CD14-positive monocyte (primary cell): ENCODE results near the gene CNOT1. TPM values are rescaled to one million over a fixed set of nuclear protein-coding genes. Genes with fewer than 3 reads are reported as not detected.

ENCODE experiments used
- DNase-seq, 3 donors: peaks; one replicate each; pipeline ENCODE4 v3.0.0-alpha.2; 2011 to 2022
- H2AFZ ChIP-seq: 2 replicates; pipeline ENCODE4 v1.6.0; 2012; ENCODE audit warnings: mild to moderate bottlenecking, low read depth, low read length, inconsistent platforms; ENCODE audit not compliant: insufficient read depth, poor library complexity, severe bottlenecking
- H3K27ac ChIP-seq, 2 donors: 1 replicate in 1 of 2; 2 replicates in 1 of 2; pipeline ENCODE4 v1.5.1; 2012 to 2013; ENCODE audit warnings: low read length in 2 of 2, control low read depth in 1 of 2, inconsistent platforms in 1 of 2, low read depth in 1 of 2, mild to moderate bottlenecking in 1 of 2
- H3K27me3 ChIP-seq, 2 donors: one replicate each; pipeline versions ENCODE4 v1.6.0 to v1.6.1; 2011 to 2013; ENCODE audit warnings: low read length in 2 of 2; ENCODE audit not compliant: control insufficient read depth in 2 of 2, insufficient read depth in 2 of 2
- H3K36me3 ChIP-seq, 2 donors: replicated peaks in 1 of 2; 1 replicate in 1 of 2; 2 replicates in 1 of 2; pipeline versions ENCODE4 v1.5.1 to v1.6.1; 2012 to 2013; ENCODE audit warnings: low read length in 2 of 2, control low read depth in 1 of 2, inconsistent platforms in 1 of 2, mild to moderate bottlenecking in 1 of 2; ENCODE audit not compliant: insufficient read depth in 2 of 2, control insufficient read depth in 1 of 2
- H3K4me1 ChIP-seq, 2 donors: 1 replicate in 1 of 2; 2 replicates in 1 of 2; pipeline versions ENCODE4 v1.5.1 to v1.6.1; 2012 to 2013; ENCODE audit warnings: low read length in 2 of 2, control low read depth in 1 of 2, inconsistent platforms in 1 of 2, mild to moderate bottlenecking in 1 of 2, moderate library complexity in 1 of 2; ENCODE audit not compliant: insufficient read depth in 2 of 2, control insufficient read depth in 1 of 2
- H3K4me2 ChIP-seq: replicated peaks from 2 replicates; pipeline ENCODE3; 2012; ENCODE audit warnings: low read length, moderate library complexity, mild to moderate bottlenecking; ENCODE audit not compliant: poor library complexity, severe bottlenecking; ENCODE audit errors: extremely low read depth
- H3K4me3 ChIP-seq, 3 experiments: fragments of 200-600 bp in 1 of 3; sonication (generic) in 1 of 3; replicated peaks in 1 of 3; 1 replicate in 2 of 3; 2 replicates in 1 of 3; pipeline ENCODE4 v1.5.1; 2011 to 2013; ENCODE audit warnings: low read length in 3 of 3, mild to moderate bottlenecking in 3 of 3, control low read depth in 2 of 3, low read depth in 2 of 3, inconsistent platforms in 1 of 3, moderate library complexity in 1 of 3
- H3K79me2 ChIP-seq: 2 replicates; pipeline ENCODE4 v1.6.0; 2012; ENCODE audit warnings: mild to moderate bottlenecking, control low read depth, inconsistent platforms, low read length, moderate library complexity; ENCODE audit not compliant: insufficient read depth
- H3K9ac ChIP-seq: 2 replicates; pipeline ENCODE4 v1.6.0; 2017; ENCODE audit warnings: low read length, mild to moderate bottlenecking; ENCODE audit not compliant: insufficient read depth, poor library complexity, severe bottlenecking
- H3K9me3 ChIP-seq, 2 donors: replicated peaks in 1 of 2; 1 replicate in 1 of 2; 2 replicates in 1 of 2; pipeline versions ENCODE4 v1.5.1 to v1.6.1; 2012 to 2013; ENCODE audit warnings: low read length in 2 of 2, control low read depth in 1 of 2; ENCODE audit not compliant: control insufficient read depth in 1 of 2, insufficient read depth in 1 of 2
- H4K20me1 ChIP-seq: 2 replicates; pipeline ENCODE4 v1.6.0; 2012; ENCODE audit warnings: mild to moderate bottlenecking, low read length, control low read depth, moderate library complexity; ENCODE audit not compliant: insufficient read depth
- H3K27ac Mint-ChIP-seq, 7 donors: one replicate each; pipeline ENCODE4 v1.8.0; 2020; ENCODE audit warnings: mild to moderate bottlenecking in 7 of 7, mixed read lengths in 7 of 7, moderate library complexity in 6 of 7, inconsistent platforms in 2 of 7
- H3K27me3 Mint-ChIP-seq, 3 donors: one replicate each; pipeline ENCODE4 v1.8.0; 2021 to 2022; ENCODE audit warnings: low read depth in 3 of 3, mild to moderate bottlenecking in 3 of 3, mixed read lengths in 3 of 3, moderate library complexity in 3 of 3, inconsistent platforms in 1 of 3
- H3K36me3 Mint-ChIP-seq, 2 donors: one replicate each; pipeline ENCODE4 v1.8.0; 2020; ENCODE audit warnings: mixed read lengths in 2 of 2, inconsistent platforms in 1 of 2, mild to moderate bottlenecking in 1 of 2
- H3K4me1 Mint-ChIP-seq: one replicate; pipeline ENCODE4 v1.8.0; 2020; ENCODE audit warnings: mild to moderate bottlenecking, mixed read lengths
- H3K4me3 Mint-ChIP-seq, 2 donors: one replicate each; pipeline ENCODE4 v1.8.0; 2020; ENCODE audit warnings: mild to moderate bottlenecking in 2 of 2, mixed read lengths in 2 of 2, moderate library complexity in 1 of 2
- H3K9me3 Mint-ChIP-seq, 7 donors: one replicate each; pipeline ENCODE4 v1.8.0; 2020 to 2022; ENCODE audit warnings: mixed read lengths in 7 of 7, mild to moderate bottlenecking in 6 of 7, moderate library complexity in 6 of 7, inconsistent platforms in 2 of 7
- WGBS: methylation state at CpG from one replicate; pipeline ENCODE4 v1.1.5; 2013; ENCODE audit warnings: missing lambda C conversion rate; ENCODE audit not compliant: insufficient coverage; 5-methylcytosine and 5-hydroxymethylcytosine counted together
- intact Hi-C, 2 donors: fragments of 100-400 bp; cut with micrococcal nuclease; formaldehyde crosslinking; loops; one replicate each; pipeline versions ENCODE4 v1.15.0 to v1.15.1; 2023
- polyA plus RNA-seq, 3 donors: library from polyadenylated mRNA; depleted of rRNA in 1 of 3; unstranded in 2 of 3; stranded (reverse) in 1 of 3; fragments of 300-500 nt in 2 of 3; fragments of >200 nt in 1 of 3; fragmentation: Illumina TruSeq in 2 of 3; gene quantifications; 1 replicate in 2 of 3; 2 replicates in 1 of 3; pipeline ENCODE4 v1.2.3, GENCODE V29; 2012 to 2021
- TF ChIP-seq, protein P1 (sequence below): fragments of 200-600 bp; IDR thresholded peaks from one replicate; pipeline ENCODE4 v1.8.0; 2022; ENCODE audit warnings: antibody characterized with exemption, mild to moderate bottlenecking

Gene CNOT1
- polyA plus RNA-seq, 3 donors, result 50.8 to 182 (median 60.8) TPM

DNA sequence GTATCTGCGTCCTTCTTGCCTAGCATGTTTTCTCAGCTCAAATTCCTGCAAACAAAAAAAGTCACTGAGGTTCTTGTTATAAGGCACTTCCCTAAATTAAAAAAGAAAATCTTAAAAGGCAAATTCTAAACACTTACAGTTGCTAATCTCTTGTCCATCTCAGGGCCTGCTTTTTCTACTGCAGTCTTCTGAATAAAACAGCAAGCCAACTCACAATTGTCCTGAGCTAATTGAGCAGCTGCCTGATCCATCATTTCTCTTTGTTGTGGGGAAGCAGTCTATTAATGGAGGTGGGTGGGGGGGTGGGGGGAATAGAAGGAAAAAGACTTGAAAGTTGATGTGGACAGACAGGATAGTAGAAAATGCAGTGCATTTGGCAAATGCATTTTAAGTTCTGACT, 87.3 kb downstream of the CNOT1 start:
- no peaks in the 10 kb centered on the region for H3K9me3 Mint-ChIP-seq
- Histone ChIP-seq H3K9me3 (no peaks in the 10 kb centered on the region), H3K36me3 (peaks cover 99 to 100% of the 10 kb centered on the region in 2 donors), H3K27ac (no peak overlapping the region), H3K4me2 (no peak overlapping the region), H3K79me2 (no peaks in the 10 kb centered on the region), H3K9ac (no peak overlapping the region), H3K4me3 (no peak overlapping the region), H3K27me3 (no peaks in the 10 kb centered on the region), H2AFZ (no peak overlapping the region), H3K4me1 (no peaks in the 10 kb centered on the region), H4K20me1 (peaks cover 44% of the 10 kb centered on the region)
- WGBS, result 100% methylated on average over 1 of the region's 1 CpG
- H3K4me1 Mint-ChIP-seq, result no peaks in the 10 kb centered on the region
- intact Hi-C loops, result loop anchor here in 1 of 2 donors (5.0 kb wide), 1 partner anchor 40 kb away; no protein-coding TSS in a partner anchor
- peaks cover 92 to 98% of the 10 kb centered on the region in 2 donors for H3K36me3 Mint-ChIP-seq
- H3K27ac Mint-ChIP-seq, result no peak overlapping the region
- H3K4me3 Mint-ChIP-seq, result no peak overlapping the region
- no peaks in the 10 kb centered on the region for H3K27me3 Mint-ChIP-seq
- DNase-seq, result no peak
- TF ChIP-seq, protein P1, sequence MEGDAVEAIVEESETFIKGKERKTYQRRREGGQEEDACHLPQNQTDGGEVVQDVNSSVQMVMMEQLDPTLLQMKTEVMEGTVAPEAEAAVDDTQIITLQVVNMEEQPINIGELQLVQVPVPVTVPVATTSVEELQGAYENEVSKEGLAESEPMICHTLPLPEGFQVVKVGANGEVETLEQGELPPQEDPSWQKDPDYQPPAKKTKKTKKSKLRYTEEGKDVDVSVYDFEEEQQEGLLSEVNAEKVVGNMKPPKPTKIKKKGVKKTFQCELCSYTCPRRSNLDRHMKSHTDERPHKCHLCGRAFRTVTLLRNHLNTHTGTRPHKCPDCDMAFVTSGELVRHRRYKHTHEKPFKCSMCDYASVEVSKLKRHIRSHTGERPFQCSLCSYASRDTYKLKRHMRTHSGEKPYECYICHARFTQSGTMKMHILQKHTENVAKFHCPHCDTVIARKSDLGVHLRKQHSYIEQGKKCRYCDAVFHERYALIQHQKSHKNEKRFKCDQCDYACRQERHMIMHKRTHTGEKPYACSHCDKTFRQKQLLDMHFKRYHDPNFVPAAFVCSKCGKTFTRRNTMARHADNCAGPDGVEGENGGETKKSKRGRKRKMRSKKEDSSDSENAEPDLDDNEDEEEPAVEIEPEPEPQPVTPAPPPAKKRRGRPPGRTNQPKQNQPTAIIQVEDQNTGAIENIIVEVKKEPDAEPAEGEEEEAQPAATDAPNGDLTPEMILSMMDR, result no peak

DNA sequence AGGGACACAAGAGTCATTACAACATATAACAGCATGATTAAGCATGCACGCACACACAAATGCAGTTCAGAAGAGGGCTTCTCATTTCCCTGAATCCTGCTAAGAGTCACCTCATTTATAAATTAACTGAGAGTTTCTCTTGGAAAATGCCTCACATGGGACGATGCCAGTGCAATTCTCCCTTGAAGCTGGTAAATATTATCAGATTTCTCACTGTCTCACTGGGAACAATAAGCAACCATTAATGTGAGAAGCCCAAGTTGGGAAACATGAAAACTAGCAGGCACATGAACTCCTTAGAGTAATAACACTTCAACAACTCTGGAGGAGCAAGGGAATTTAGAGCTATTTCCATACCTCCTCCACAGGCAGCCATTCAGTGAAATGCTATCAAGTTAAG, 87.9 kb downstream of the CNOT1 start:
- intact Hi-C loops, result loop anchor here in 1 of 2 donors (5.0 kb wide), 1 partner anchor 41 kb away; no protein-coding TSS in a partner anchor
- TF ChIP-seq, protein P1, result no peak
- H3K36me3 ChIP-seq, result peaks cover 99 to 100% of the 10 kb centered on the region in 2 donors
- no peaks in the 10 kb centered on the region for H3K27me3 ChIP-seq
- H3K27ac ChIP-seq, result peak overlapping the region in 1 of 2 donors; percentile 12
- H2AFZ ChIP-seq, result no peak overlapping the region
- no peaks in the 10 kb centered on the region for H3K9me3 ChIP-seq
- H3K4me1 Mint-ChIP-seq, result no peaks in the 10 kb centered on the region
- no peaks in the 10 kb centered on the region for H3K79me2 ChIP-seq
- DNase-seq, result no peak
- H3K9ac ChIP-seq, result no peak overlapping the region
- no peak overlapping the region for H3K27ac Mint-ChIP-seq
- WGBS, result no CpG with 5 or more reads among the region's 2 CpGs
- no peak overlapping the region for H3K4me3 Mint-ChIP-seq
- H3K36me3 Mint-ChIP-seq, result peaks cover 92 to 98% of the 10 kb centered on the region in 2 donors
- no peaks in the 10 kb centered on the region for H3K9me3 Mint-ChIP-seq
- peaks cover 38% of the 10 kb centered on the region for H4K20me1 ChIP-seq
- H3K4me1 ChIP-seq, result no peaks in the 10 kb centered on the region
- H3K27me3 Mint-ChIP-seq, result no peaks in the 10 kb centered on the region
- no peak overlapping the region for H3K4me3 ChIP-seq
- H3K4me2 ChIP-seq, result no peak overlapping the region
